ENCODE results near the gene SMAD5.
A peak's percentile ranks its signal among the peaks of the same experiment; 100 is the strongest.

Gene SMAD5

DNA sequence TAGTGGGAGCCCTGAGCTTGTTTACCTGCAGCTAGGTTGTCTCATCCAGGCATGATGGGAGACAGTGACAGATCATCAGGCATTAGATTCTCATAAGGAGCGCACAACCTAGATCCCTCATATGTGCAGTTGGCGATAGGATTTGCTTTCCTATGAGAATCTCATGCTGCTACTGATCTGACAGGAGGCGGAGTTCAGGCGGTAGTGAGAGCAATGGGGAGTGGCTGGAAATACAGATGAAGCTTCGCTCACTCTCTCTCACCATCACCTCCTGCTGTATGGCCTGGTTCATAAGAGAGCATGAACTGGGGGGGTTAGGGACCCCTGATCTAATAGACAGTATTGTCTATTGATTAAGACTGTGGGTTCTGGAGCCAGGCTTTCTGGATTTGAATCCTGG is 24.9 kb downstream of the SMAD5 start:
- DNase-seq (ENCODE audit: low read depth) = no peak

DNA sequence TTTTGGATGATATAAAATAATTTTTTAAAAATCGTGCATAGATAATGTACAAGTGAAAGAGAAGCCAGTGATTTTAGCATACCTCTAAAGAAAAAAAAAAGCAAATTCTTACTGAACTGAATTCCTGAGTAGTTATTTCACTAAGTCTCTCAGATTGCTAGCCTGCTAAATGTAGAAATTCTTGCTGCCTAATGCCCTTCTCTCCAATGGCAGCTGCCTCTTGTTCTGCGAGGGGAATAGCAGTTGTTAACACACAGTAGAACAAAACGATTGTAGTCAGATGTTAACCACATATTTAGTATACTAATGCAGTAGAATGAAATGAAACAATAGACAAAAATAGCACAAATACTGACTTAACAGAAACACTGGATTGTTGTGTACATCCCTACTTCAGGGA is 26.8 kb downstream of the SMAD5 start:
- DNase-seq (ENCODE audit: low read depth) = no peak

DNA sequence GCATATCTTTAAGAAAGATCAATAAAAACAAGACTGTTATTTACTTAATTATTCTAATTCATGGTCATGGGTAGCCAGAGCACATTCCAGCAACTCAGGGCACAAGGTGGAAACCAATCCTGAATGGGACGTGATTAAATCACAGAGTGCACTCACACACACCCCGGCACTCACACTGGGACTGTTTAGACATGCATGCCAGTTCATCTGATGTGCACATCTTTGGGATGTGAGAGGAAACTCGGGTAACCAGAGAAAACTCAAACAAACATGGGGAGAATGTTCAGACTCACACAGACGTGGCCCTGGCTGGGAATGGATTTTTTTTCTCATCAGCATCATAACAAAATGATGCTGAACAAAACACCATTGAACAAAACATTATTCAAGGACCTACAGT is 29.4 kb downstream of the SMAD5 start:
- DNase-seq (ENCODE audit: low read depth) = no peak

DNA sequence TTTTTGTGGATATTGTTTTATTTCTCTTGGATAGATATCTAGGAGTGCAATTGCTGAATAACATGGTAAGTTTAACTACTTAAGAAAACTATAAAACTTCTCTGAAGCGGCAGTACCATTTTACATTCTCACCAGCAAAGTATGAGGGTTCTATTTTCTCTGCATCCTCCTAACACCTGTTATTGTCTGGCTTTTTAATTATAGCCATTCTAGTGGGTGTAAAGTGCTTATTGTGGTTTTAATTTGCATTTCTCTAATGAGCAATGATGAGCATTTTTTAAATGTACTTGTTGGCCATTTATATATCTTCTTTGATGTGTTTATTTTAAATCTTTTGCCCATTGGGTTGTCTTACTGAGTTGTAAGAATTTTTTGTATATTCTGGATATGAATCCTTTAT is 31.6 kb downstream of the SMAD5 start:
- no peak for DNase-seq (ENCODE audit: low read depth)

DNA sequence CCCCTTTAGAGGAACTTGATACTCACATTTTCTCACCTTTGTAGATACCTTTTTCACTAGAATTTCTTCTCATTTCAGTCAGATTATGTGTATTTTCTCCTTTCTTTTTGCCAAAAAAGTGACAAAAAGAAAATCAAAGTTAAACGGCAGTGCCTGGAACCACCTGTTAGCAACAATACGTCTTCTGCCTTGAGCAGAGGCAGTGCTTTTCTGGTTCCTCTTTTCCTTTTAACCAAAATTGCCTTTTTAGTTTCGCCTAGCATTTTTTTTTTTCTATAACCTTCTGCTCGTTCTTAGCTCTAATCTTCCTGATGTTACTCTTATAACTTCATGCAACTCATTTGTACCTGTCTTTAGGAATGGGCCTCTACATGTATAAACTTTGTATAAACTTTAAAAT is 34.3 kb downstream of the SMAD5 start:
- no peak for DNase-seq (ENCODE audit: low read depth)

DNA sequence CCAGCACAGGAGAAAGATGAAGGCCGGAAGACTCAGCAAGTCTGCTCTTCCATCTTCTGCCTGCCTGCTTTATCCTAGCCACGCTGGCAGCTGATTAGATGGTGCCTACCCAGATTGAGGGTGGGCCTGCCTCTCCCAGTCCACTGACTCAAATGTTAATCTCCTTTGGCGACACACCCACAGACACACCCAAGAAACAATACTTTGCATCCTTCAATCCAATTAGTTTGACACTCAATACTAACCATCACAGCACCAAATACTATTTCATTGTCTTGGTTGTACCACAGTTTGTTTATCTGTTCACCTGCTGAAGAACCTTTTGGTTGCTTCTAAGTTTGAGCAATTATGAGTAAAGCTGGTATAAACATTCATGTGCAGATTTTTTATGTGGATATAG is 36.6 kb downstream of the SMAD5 start:
- no peak for DNase-seq (ENCODE audit: low read depth)

DNA sequence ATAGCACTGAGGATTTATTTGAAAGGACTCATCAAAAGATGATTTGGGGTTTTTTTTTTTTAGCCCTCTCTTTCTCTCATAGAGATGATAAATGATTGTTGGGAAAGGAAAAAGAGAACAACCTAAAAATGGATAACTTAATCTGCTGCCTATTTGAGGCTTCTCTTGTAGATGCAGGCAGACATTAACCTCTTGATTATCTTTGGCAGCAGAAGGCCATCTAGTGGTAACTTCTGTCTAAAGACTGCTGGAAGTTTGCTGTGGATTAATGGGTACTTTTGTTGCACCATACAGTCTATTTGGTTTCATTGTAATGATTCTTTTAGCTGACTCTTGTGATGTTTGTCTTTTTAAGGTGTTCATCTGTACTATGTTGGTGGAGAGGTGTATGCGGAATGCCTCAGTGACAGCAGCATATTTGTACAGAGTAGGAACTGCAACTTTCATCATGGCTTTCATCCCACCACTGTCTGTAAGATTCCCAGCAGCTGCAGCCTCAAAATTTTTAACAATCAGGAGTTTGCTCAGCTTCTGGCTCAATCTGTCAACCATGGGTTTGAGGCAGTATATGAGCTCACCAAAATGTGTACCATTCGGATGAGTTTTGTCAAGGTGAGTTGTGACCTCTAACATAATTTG is 41.5 kb downstream of the SMAD5 start:
- peak; percentile 64 for DNase-seq (ENCODE audit: low read depth)

DNA sequence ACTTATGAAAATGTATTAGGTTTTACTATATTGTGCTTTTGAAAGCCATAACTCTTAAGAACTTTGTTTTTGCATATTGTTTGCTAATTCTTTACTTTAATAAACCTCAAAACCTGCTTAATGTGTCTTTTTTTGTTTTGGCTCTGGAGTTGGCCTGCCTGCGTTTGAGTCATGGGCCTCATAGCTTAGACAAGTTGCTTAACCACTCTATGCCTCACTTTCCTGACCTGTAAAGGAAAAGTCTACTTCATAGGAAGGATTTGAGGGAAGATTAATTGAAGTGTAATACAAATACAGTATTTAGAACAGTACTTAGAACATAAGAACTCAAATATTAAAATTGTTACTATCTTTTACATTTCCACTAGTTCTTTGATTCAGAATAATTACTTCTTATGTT is 50.0 kb downstream of the SMAD5 start:
- no peak for DNase-seq (ENCODE audit: low read depth)

DNA sequence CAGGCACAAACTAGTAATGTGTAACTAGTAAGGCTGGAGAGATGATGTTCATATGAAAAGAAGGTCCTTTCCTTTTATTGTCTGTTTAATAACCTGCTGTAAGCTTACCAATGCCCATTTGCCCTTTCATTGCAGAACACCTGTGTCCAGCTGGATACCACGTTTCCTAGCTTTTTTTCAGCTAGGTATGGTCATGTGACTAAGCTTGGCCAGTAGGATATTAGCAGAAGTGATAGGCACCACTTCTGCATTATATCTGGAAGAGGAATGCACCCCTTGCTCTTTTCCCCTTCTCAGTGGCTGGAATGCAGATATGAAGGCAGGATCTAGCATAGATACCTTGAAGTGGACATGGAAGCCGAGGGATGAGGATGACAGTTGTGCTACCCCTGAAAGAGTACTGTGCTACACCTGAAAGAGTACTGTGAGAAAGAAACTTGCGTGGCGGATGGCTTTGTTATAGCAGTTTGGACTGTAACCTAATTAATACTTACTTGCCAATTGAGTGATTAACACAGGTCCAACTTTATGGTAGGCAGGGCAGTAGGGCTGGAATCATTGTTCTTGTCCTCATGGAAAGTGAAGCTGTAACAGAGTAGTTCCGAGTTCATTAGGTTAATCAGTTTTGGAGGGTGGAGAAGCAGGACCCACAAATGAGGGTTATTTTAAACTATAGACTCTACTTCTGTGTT is 53.5 kb downstream of the SMAD5 start:
- DNase-seq (ENCODE audit: low read depth) = no peak

DNA sequence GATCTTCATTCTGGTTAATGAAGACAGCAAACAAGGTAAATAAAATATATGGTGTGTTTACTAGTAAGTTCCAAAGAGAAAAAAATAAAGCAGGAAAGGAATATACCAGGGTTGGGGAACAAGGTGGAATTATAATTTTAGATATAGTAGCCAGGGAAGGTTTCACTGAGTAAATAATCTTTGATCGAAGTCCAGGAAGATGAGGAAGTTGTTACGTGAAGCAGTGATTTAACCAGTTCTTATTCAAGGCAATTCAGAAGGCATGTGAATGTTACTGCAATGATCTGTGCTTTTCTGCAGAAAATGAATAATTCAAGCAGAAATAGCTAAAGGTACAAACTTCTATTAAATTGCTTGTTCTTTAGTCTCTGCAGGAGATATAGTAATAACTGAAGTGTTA is 54.2 kb downstream of the SMAD5 start:
- DNase-seq (ENCODE audit: low read depth) = no peak

DNA sequence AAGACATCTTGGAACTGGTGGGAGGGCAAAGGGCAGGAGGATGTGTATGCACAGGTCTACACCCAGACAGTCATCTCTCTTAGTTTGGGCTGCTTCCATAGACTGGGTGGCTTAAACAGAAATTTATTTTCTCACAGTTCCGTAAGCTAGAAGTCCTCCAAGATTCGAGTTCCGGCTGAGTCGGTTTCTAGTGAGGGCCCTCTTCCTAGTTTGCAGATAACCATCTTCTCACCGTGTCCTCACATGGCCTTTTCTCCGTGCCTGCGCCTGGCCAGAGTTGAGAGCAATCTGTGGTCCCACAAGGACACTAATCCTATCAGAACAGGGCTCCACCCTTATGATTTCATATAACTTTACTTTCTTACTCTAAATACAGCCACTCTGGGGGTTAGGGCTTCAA is 56.2 kb downstream of the SMAD5 start:
- no peak for DNase-seq (ENCODE audit: low read depth)

DNA sequence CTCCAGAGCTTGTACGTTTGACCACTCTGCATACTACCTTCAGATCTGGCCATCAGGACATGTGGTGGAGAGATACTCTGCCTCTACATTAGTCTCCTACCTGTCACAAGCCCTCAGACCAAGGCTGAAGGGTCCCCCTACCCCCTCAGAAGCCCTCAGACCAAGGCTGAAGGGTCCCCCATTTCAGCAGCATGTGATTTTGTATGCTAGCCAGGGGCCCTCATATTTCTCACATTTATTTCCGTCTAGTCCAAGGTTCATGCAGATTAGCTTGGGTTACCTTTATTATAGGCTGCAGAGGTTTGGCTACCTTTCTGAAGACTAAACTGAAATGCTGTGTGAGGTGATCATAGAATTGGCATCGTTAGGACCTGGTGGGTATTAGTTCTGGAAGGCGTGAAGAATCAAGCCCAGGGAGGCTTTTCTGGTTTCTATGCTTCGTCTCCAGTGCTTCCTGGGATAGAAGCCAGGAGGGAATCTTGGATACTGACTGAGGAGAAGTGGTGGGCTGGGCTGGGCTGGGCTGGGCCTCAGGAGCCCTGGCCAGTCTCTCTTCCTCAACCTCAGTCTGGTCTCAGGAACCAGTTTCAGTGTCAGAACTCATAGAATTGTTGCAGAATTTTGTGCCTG is 57.6 kb downstream of the SMAD5 start:
- DNase-seq (ENCODE audit: low read depth) = no peak

DNA sequence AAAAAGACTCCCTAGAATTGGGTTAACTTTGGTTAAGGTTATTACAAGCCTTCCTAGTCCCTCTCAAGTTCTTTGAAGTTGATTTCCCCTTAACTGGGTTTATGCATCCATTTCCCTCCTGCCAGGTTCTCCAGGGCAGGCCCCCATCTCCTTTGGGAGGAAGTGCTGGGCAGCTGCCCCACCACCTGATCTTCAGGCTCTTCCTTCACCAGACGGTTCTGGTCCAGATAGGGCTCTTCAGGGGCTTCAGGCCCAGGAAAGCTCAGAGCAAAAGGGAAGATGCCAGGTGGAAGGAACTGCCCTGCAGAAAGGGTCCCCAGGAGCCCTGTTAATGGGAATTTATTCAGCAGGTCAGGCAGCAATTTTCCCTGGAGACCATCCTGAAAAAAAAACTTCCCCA is 58.3 kb downstream of the SMAD5 start:
- DNase-seq (ENCODE audit: low read depth) = no peak

DNA sequence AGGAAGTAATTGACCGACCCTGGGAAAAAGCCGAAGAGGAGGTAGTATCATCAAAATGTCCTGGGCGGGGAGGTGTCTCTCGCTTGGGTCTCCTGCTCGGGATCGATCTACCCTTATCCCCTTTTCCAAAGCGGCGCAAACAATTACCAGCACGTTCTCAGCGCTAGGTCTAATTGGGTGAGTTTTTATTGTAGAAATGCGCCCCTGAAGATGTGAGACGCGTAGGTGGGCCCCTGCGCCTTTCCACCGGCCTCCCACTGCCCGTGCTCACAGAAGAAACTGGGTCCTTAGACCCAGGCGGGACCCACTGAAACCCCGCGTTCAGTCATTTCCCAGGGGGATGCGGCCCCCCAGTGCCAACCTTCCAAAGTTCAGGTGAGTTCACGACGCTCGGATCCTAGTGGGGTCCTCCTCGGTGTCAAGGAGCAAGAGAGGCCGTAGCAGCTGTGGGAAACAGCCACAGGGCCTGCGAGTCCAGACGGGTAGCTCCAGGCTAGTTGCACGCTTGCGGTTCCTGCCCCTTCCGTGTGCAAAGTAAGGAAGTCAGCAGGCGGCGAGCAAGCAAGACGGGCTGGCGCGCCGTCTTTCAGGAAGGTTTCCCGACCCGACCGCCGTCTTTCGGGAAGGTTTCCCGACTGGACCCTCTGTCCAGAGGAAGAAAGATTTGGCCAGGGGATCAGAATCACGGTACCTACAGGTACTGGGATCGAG is 58.8 kb downstream of the SMAD5 start:
- no peak for DNase-seq (ENCODE audit: low read depth)

DNA sequence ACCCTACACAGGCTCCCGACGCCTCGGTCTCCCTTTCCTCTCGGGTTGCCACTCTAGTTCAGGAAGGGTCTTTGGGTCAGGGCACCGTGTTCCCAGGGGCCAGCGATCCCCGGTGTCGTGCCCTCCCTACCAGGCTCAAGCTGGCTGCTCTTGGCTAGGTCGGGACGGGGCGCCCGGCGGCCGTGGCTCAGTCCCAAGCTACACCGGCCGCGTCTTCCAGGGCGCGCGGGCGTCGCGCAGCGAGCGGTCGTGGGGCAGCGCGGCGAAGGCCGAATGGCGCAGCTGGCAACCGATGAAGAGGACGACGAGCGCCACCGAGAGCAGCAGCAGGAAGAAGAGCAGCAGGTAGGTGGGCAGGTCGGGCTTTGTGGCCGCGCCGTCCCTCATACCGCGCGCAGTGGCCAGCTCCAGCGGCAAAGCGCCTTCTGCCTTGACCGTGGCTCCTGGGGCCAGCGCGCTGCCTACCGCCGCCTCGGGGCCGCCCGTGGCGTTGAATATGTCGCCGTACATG is 59.4 kb downstream of the SMAD5 start:
- no peak for DNase-seq (ENCODE audit: low read depth)

DNA sequence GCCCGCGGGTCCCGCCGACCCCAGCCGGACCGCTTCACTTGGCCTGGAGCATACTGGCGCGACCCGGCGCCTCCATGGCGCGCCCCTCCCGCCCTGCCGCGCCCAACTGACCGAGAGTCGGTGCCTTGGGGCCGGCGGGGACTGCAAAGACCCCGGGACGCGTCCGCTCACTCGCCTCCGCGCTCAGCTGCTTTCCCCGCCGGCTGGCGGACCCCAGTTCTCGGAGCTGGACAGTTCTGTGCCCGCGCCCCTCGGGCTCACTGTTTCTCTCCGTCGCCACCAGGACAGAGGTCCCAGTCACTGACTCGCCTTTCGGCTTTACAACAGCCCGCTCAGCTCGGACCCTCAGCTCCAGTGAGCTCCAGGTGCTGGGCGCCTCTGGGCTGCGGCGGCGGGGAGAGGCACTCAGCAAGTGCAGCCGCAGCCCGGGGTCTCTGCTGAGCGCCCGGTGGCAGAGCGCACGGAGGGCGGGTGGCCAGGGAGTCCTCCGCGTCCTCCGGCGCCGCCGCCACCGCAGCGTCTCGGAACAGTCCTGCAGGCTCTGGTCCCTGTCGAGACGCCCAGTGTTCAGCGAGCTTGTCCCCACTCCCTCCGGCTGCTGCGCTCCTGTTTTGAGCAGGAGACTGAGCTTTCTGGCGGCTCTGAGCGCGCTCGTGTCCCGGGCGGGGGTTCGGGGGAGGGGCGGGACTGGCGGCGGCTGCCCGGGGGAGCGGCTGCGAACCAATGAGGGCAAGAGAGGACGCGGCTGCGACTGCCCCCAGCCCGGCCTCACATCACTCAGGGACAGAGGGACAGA is 60.1 kb downstream of the SMAD5 start, which contains the start of gene SMIM32:
Gene SMIM32, minus strand, starts transcription at position 637 of the 796 bp plus-strand sequence. CDS start 638 bp downstream, outside the sequence.
- peak; percentile 16 for DNase-seq (ENCODE audit: low read depth)

DNA sequence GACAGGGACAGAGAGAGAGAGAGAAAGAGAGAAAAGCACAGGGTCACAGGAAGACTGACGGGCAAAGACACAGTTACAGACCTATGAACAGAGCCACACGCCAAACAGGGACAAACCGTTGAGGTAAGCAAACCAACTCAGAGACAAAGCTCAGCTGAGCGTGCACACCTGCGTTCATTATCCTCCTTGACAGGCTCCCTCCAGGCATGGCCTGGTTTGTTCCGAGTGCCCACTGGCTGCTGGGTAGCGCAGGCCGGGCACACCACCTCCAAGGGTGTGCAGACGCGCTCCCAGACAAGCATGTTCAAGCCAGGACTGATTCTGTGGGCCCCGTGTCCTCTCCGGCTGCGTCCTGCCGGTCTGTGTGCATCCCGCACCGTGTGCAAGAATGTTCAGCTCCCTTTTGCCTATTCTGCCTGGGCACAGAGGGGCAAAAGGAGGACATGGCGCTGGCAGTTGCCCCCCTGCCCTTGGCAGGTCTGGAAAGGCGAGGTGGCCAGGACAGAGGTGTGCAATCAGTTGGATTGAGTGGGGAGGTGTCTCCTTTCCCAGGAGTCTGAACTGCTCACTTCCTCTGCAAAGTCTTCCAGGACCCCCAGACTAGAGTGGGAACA is 60.8 kb downstream of the SMAD5 start:
- no peak for DNase-seq (ENCODE audit: low read depth)

DNA sequence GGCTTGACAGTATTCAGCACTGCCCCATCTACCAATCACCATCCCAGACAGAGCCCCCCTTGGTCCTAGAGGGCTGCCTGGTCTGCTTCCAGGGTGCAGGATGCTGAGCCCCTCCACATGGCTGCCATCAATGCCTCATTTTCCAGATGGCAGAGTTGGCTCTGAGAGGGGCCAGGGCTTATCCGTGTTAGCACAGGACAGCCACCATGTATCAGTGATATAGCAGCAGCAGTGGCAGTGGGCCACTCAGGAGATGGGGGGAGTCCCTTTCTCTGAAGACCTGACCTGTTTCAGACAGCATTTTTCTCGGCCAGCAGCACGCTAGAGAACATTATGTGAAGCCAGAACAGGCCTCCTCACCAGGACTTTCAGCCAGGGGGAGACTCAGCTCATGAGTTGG is 61.9 kb downstream of the SMAD5 start:
- DNase-seq (ENCODE audit: low read depth) = no peak

DNA sequence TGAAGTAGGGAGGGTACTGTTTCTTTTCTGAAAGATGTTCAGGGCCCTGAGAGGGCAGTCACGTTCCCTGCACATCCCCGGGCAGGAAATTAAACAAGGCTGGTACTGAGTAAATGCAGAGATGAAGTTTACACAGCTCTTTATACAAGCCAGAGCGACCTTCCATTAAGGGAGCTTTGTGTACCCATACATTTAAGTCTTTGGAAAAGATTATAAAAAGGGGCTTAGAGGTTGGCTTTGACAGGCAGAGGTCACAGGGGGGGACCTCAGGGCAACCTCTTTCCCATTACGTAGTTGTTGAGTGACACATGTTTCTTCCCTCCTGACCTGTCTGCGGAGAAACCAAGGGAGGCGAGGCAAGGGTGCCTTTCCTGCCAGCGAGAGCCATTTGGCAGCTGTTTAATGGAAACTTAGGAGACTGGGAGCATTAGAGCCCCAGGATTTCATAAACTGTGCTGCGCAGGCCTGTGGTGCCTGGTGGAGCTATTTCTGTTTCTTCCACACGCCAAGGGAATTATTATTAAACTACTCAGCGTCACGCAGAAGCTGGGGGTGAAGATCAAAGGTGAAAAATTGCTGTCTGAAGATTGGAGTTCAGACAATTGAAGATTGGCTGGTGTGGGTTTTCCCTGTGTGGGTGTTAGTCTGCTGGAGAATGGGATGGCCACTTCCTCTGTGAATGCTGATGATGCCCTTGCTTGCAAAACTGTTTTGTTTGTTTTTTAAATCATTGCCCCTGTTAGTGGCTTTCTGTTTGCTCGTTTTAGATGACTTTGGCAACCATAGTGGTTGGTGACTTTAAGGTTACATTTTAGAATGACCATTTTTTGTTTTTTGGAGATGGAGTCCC is 63.6 kb downstream of the SMAD5 start:
- no peak for DNase-seq (ENCODE audit: low read depth)

DNA sequence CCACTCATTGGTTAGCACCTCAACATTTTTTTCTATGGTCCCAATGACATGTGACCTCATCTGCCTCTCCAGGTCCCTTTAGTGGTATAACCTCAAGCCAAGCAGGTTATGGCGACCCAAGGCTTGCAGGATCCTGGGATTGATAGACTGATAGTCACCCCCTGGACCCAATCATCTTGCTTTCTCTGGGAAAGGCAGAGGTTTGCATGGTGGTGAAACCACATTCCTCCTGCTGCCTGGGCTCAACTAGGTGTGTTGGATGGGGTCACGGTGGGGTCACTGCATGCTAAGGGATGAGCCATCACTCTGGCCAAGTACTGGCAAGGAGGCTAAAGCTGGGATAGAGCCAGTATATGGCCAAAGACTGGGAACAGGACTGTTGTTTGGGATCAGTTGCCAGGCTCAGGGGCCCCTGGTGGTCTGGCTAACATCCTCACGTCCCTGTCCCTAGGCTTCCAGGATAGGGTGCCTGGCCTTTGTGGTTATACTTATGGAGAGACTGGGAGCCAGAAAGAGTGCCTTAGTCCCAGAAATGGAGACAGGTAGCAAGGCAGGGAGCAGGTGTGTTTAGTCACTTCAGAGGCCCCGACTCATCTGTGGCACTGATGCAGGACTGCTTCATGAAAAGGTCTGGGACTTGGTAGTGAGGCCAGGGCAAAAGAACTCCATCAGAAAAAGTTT is 65.0 kb downstream of the SMAD5 start:
- no peak for DNase-seq (ENCODE audit: low read depth)

Measured in ELR (cell line).